ENCODE data around the gene CLEC16A. TPM values are rescaled to one million over a fixed set of nuclear protein-coding genes. Genes with fewer than 3 reads are reported as not detected.

CLEC16A gene
- total RNA-seq, 4 donors from 2014 or later: 7.6 to 65.6 (median 28.0) TPM

- Histone ChIP-seq H3K4me1 (peaks cover 37 to 46% of the 10 kb centered on the region in 2 donors), H3K36me3 (no peaks in the 10 kb centered on the region), H3K9me3 (no peaks in the 10 kb centered on the region), H3K27me3 (no peaks in the 10 kb centered on the region), H3K4me3 (no peak overlapping the region), H3K27ac (peak overlapping the region; percentile 46 to 57)
- no peak for TF ChIP-seq POLR2A (IDR thresholded peaks at IDR 0.05)
- no peak for TF ChIP-seq CTCF (IDR thresholded peaks at IDR 0.05)
- no peak for DNase-seq
- intact Hi-C loops (cut with DNase I; ENCODE audit: low total_unique reads): no loop called here
These were observed 136.8 kb downstream of the CLEC16A start for GRCh38 chr16:11080999-11081630.

GRCh38 chr16:11082108-11082859, 137.9 kb downstream of the CLEC16A start:
- Histone ChIP-seq H3K4me3 (no peak overlapping the region), H3K9me3 (no peaks in the 10 kb centered on the region), H3K36me3 (no peaks in the 10 kb centered on the region), H3K27ac (peak overlapping the region in 1 of 2 donors; percentile 81), H3K27me3 (no peaks in the 10 kb centered on the region), H3K4me1 (peaks cover 33 to 44% of the 10 kb centered on the region in 2 donors)
- DNase-seq: no peak
- intact Hi-C loops (cut with DNase I; ENCODE audit: low total_unique reads): no loop called here
- TF ChIP-seq CTCF (IDR thresholded peaks at IDR 0.05): no peak
- TF ChIP-seq POLR2A (IDR thresholded peaks at IDR 0.05): no peak

GRCh38 chr16:11082860-11083388, 138.6 kb downstream of the CLEC16A start:
- no peak for DNase-seq
- intact Hi-C loops (cut with DNase I; ENCODE audit: low total_unique reads): no loop called here
- H3K36me3 ChIP-seq: no peaks in the 10 kb centered on the region
- H3K27me3 ChIP-seq: no peaks in the 10 kb centered on the region
- H3K27ac ChIP-seq: peak overlapping the region in 1 of 2 donors; percentile 81
- H3K4me3 ChIP-seq: no peak overlapping the region
- TF ChIP-seq POLR2A (IDR thresholded peaks at IDR 0.05) (no peak), CTCF (IDR thresholded peaks at IDR 0.05) (no peak)
- H3K4me1 ChIP-seq: peaks cover 34 to 44% of the 10 kb centered on the region in 2 donors
- no peaks in the 10 kb centered on the region for H3K9me3 ChIP-seq

- intact Hi-C loops (cut with DNase I; ENCODE audit: low total_unique reads): no loop called here
- H3K27me3 ChIP-seq: no peaks in the 10 kb centered on the region
- peak overlapping the region; percentile 49 to 81 for H3K27ac ChIP-seq
- H3K36me3 ChIP-seq: no peaks in the 10 kb centered on the region
- no peaks in the 10 kb centered on the region for H3K9me3 ChIP-seq
- no peak overlapping the region for H3K4me3 ChIP-seq
- H3K4me1 ChIP-seq: peaks cover 31 to 33% of the 10 kb centered on the region in 2 donors
- DNase-seq: peak in 1 of 2 donors; percentile 87
- no peak for TF ChIP-seq POLR2A (IDR thresholded peaks at IDR 0.05)
- no peak for TF ChIP-seq CTCF (IDR thresholded peaks at IDR 0.05)
These were observed 140.1 kb downstream of the CLEC16A start for GRCh38 chr16:11084484-11084875.
